ENCODE results near the gene MAN1A1. TPM values are rescaled to one million over a fixed set of nuclear protein-coding genes. Genes with fewer than 3 reads are reported as not detected.

The MAN1A1 gene
- total and polyA plus RNA-seq, 2 experiments from 2014 or later: 2.0 to 8.7 TPM

GRCh38 chr6:119176445-119176844, 173.1 kb downstream of the MAN1A1 start:
- Histone ChIP-seq H3K9me2 (ENCODE audit: insufficient read depth) (no peaks in the 10 kb centered on the region), H3K4me1 (ENCODE audit: insufficient read depth) (no peaks in the 10 kb centered on the region), H3K36me3 (ENCODE audit: insufficient read depth) (no peaks in the 10 kb centered on the region), H4K20me1 (replicated peaks; ENCODE audit: insufficient read depth) (no peaks in the 10 kb centered on the region), H3K79me2 (replicated peaks; ENCODE audit: insufficient read depth) (no peaks in the 10 kb centered on the region), H3K27ac (ENCODE audit: low read depth) (no peak overlapping the region), H3K27me3 (ENCODE audit: insufficient read depth) (no peaks in the 10 kb centered on the region), H2AFZ (no peak overlapping the region), H3K4me2 (no peak overlapping the region), H3F3A (replicated peaks; ENCODE audit: low read depth) (no peaks in the 10 kb centered on the region), H3K4me3 (no peak overlapping the region)
- Mint-ChIP-seq H3K4me1 (peaks cover 3% of the 10 kb centered on the region; the same call in 2 of the 3 replicates), H3K4me3 (no peak overlapping the region), H3K9me3 (no peaks in the 10 kb centered on the region), H3K36me3 (ENCODE audit: low read depth) (no peaks in the 10 kb centered on the region), H3K27ac (no peak overlapping the region), H3K27me3 (ENCODE audit: insufficient read depth, low read depth, poor library complexity) (no peaks in the 10 kb centered on the region)
- TF ChIP-seq CTCF (conservative IDR thresholded peaks at IDR 0.05; ENCODE audit: low read depth in 2 of 2): no peak
- TF ChIP-seq ETS1 (IDR thresholded peaks at IDR 0.05): no peak
- TF ChIP-seq ZNF114 (CRISPR knock-in tag; IDR thresholded peaks at IDR 0.05): no peak
- no peak for ATAC-seq
- DNase-seq (ENCODE audit: low spot score): no peak

GRCh38 chr6:119174879-119175817, 174.4 kb downstream of the MAN1A1 start:
- H3K36me3 Mint-ChIP-seq (ENCODE audit: low read depth): no peaks in the 10 kb centered on the region
- H3K4me1 Mint-ChIP-seq: peaks cover 3% of the 10 kb centered on the region; the same call in 2 of the 3 replicates
- Histone ChIP-seq H3K36me3 (ENCODE audit: insufficient read depth) (no peaks in the 10 kb centered on the region), H3K4me2 (no peak overlapping the region), H3K27ac (ENCODE audit: low read depth) (no peak overlapping the region), H4K20me1 (replicated peaks; ENCODE audit: insufficient read depth) (no peaks in the 10 kb centered on the region), H3K79me2 (replicated peaks; ENCODE audit: insufficient read depth) (no peaks in the 10 kb centered on the region), H3K4me3 (no peak overlapping the region), H3K9me2 (ENCODE audit: insufficient read depth) (no peaks in the 10 kb centered on the region), H2AFZ (no peak overlapping the region), H3K4me1 (ENCODE audit: insufficient read depth) (no peaks in the 10 kb centered on the region), H3K27me3 (ENCODE audit: insufficient read depth) (no peaks in the 10 kb centered on the region), H3F3A (replicated peaks; ENCODE audit: low read depth) (no peaks in the 10 kb centered on the region)
- ATAC-seq: no peak
- H3K27ac Mint-ChIP-seq: no peak overlapping the region
- no peaks in the 10 kb centered on the region for H3K9me3 Mint-ChIP-seq
- no peak overlapping the region for H3K4me3 Mint-ChIP-seq
- no peak for DNase-seq (ENCODE audit: low spot score)
- H3K27me3 Mint-ChIP-seq (ENCODE audit: insufficient read depth, low read depth, poor library complexity): no peaks in the 10 kb centered on the region
- TF ChIP-seq EZH2phosphoT487 (IDR thresholded peaks at IDR 0.05; ENCODE audit: unreplicated experiment) (no peak), NANOG (IDR thresholded peaks at IDR 0.05; ENCODE audit: borderline replicate concordance) (no peak), ZNF462 (CRISPR knock-in tag; IDR thresholded peaks at IDR 0.05) (no peak), REST (IDR thresholded peaks at IDR 0.05; ENCODE audit: unreplicated experiment) (no peak)
